Left colon (tissue), 2 donors: Measurements from ENCODE around the gene ZBTB7C. TPM values are rescaled to one million over a fixed set of nuclear protein-coding genes. Genes with fewer than 3 reads are reported as not detected.

Experiments
- ATAC-seq: fragments of 200-7000 bp; cut with Tn5 transposase; one replicate; pipeline ENCODE4 v1.9.1; 2020; ENCODE audit warnings: mild to moderate bottlenecking, moderate library complexity
- DNase-seq, 2 donors: peaks; one replicate each; pipeline ENCODE4 v3.0.0-alpha.2; 2020
- intact Hi-C, 2 donors: fragments of 100-400 bp; cut with DNase I in 1 of 2; cut with micrococcal nuclease in 1 of 2; formaldehyde crosslinking; loops; one replicate each; pipeline versions ENCODE4 v1.11.2 to v1.14.0; 2022; cut with DNase I, micrococcal nuclease
- total RNA-seq, 2 donors: library from RNA; stranded (reverse); fragmentation: NEBNext Ultra II Directional; extraction: Animal tissue kit (Norgen Biotek cat#: 25700); gene quantifications; one replicate each; pipeline ENCODE4 v1.2.1, GENCODE V29; 2021
- donor health status: DM: no; HTN: no; CAD: no.
- donor health status: DM: yes; HTN: yes; CAD: no.

The ZBTB7C gene
- total RNA-seq, 2 donors from 2014 or later, result 52.1 to 53.4 TPM

GRCh38 chr18:48105317-48105716, 303.9 kb downstream of the ZBTB7C start:
- no peak for DNase-seq
- ATAC-seq, result no peak
- intact Hi-C loops, result no loop called here

GRCh38 chr18:48104705-48105104, 304.5 kb downstream of the ZBTB7C start:
- intact Hi-C loops, result no loop called here
- peak; percentile 73 for ATAC-seq
- DNase-seq, result peak in 1 of 2 donors; percentile 59

GRCh38 chr18:48100651-48101165, 308.5 kb downstream of the ZBTB7C start:
- DNase-seq (no peak), ATAC-seq (peak; percentile 29)
- intact Hi-C loops, result no loop called here

- DNase-seq (no peak), ATAC-seq (no peak)
- intact Hi-C loops, result no loop called here
Measured at GRCh38 chr18:48100165-48100575, 309.0 kb downstream of the ZBTB7C start.

- DNase-seq (no peak), ATAC-seq (no peak)
- intact Hi-C loops, result no loop called here
Measured at GRCh38 chr18:48099481-48100164, 309.6 kb downstream of the ZBTB7C start.

- no peak for ATAC-seq
- intact Hi-C loops, result no loop called here
- DNase-seq, result no peak
Measured at GRCh38 chr18:48098538-48098937, 310.6 kb downstream of the ZBTB7C start.

- ATAC-seq (no peak), DNase-seq (no peak)
- intact Hi-C loops, result no loop called here
Measured at GRCh38 chr18:48098007-48098406, 311.2 kb downstream of the ZBTB7C start.

- intact Hi-C loops, result no loop called here
- ATAC-seq (no peak), DNase-seq (no peak)
Measured at GRCh38 chr18:48095726-48096125, 313.5 kb downstream of the ZBTB7C start.

- intact Hi-C loops, result no loop called here
- ATAC-seq (no peak), DNase-seq (no peak)
Measured at GRCh38 chr18:48093104-48093503, 316.1 kb downstream of the ZBTB7C start.

GRCh38 chr18:48091869-48092497, 317.2 kb downstream of the ZBTB7C start:
- ATAC-seq, result no peak
- intact Hi-C loops, result no loop called here
- DNase-seq, result no peak

- DNase-seq (no peak), ATAC-seq (no peak)
- intact Hi-C loops, result no loop called here
Measured at GRCh38 chr18:48090702-48091101, 318.5 kb downstream of the ZBTB7C start.

- intact Hi-C loops, result no loop called here
- DNase-seq (no peak), ATAC-seq (no peak)
Measured at GRCh38 chr18:48090021-48090420, 319.2 kb downstream of the ZBTB7C start.

GRCh38 chr18:48085781-48086487, 323.2 kb downstream of the ZBTB7C start:
- intact Hi-C loops, result no loop called here
- DNase-seq, result no peak
- ATAC-seq, result peak; percentile 74

- ATAC-seq (peak; percentile 88), DNase-seq (peak; percentile 37 to 42)
- intact Hi-C loops, result no loop called here
Measured at GRCh38 chr18:48084858-48085257, 324.3 kb downstream of the ZBTB7C start.

- DNase-seq (peak in 1 of 2 donors; percentile 14), ATAC-seq (peak; percentile 31)
- intact Hi-C loops, result no loop called here
Measured at GRCh38 chr18:48084041-48084757, 325.0 kb downstream of the ZBTB7C start.

- intact Hi-C loops, result no loop called here
- no peak for ATAC-seq
- DNase-seq, result no peak
Measured at GRCh38 chr18:48080546-48080945, 328.6 kb downstream of the ZBTB7C start.

- ATAC-seq (no peak), DNase-seq (no peak)
- intact Hi-C loops, result no loop called here
Measured at GRCh38 chr18:48079885-48080284, 329.3 kb downstream of the ZBTB7C start.

- DNase-seq (no peak), ATAC-seq (peak; percentile 34)
- intact Hi-C loops, result no loop called here
Measured at GRCh38 chr18:48078448-48078847, 330.7 kb downstream of the ZBTB7C start.

- peak; percentile 75 for ATAC-seq
- peak; percentile 47 to 48 for DNase-seq
- intact Hi-C loops, result no loop called here
Measured at GRCh38 chr18:48077291-48077690, 331.9 kb downstream of the ZBTB7C start.
